PFSK-1 (cell line): ENCODE data around the gene SLC36A1.

Source experiments
- POLR2AphosphoS5 ChIP-seq: IDR thresholded peaks from 2 replicates; pipeline ENCODE4 v1.6.1; 2012; ENCODE audit warnings: low read depth, mild to moderate bottlenecking, control low read depth, low read length, moderate library complexity
- SIN3A ChIP-seq: IDR thresholded peaks from 2 replicates; pipeline ENCODE4 v1.6.1; 2012; ENCODE audit warnings: mild to moderate bottlenecking, low read length, moderate library complexity, borderline replicate concordance; ENCODE audit not compliant: insufficient read depth
- TAF1 ChIP-seq: IDR thresholded peaks from 2 replicates; pipeline ENCODE4 v1.6.1; 2012; ENCODE audit warnings: low read length, control low read depth, borderline replicate concordance; ENCODE audit not compliant: insufficient read depth
- TF ChIP-seq, protein P1 (sequence below), 2 experiments: IDR thresholded peaks; 2 replicates each; pipeline versions ENCODE4 v1.6.1 to v1.8.0; 2011 to 2012; ENCODE audit warnings: low read depth in 2 of 2, low read length in 2 of 2, control low read depth in 1 of 2, inconsistent platforms in 1 of 2, mild to moderate bottlenecking in 1 of 2, moderate library complexity in 1 of 2; ENCODE audit not compliant: insufficient read depth in 1 of 2

- TF ChIP-seq, protein P1, sequence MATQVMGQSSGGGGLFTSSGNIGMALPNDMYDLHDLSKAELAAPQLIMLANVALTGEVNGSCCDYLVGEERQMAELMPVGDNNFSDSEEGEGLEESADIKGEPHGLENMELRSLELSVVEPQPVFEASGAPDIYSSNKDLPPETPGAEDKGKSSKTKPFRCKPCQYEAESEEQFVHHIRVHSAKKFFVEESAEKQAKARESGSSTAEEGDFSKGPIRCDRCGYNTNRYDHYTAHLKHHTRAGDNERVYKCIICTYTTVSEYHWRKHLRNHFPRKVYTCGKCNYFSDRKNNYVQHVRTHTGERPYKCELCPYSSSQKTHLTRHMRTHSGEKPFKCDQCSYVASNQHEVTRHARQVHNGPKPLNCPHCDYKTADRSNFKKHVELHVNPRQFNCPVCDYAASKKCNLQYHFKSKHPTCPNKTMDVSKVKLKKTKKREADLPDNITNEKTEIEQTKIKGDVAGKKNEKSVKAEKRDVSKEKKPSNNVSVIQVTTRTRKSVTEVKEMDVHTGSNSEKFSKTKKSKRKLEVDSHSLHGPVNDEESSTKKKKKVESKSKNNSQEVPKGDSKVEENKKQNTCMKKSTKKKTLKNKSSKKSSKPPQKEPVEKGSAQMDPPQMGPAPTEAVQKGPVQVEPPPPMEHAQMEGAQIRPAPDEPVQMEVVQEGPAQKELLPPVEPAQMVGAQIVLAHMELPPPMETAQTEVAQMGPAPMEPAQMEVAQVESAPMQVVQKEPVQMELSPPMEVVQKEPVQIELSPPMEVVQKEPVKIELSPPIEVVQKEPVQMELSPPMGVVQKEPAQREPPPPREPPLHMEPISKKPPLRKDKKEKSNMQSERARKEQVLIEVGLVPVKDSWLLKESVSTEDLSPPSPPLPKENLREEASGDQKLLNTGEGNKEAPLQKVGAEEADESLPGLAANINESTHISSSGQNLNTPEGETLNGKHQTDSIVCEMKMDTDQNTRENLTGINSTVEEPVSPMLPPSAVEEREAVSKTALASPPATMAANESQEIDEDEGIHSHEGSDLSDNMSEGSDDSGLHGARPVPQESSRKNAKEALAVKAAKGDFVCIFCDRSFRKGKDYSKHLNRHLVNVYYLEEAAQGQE (IDR thresholded peaks at IDR 0.05; ENCODE audit: insufficient read depth in 1 of 2, low read depth in 2 of 2, low read length in 2 of 2): no peak
- TF ChIP-seq TAF1 (no peak), SIN3A (no peak), POLR2AphosphoS5 (no peak)
These were observed 28.0 kb downstream of the SLC36A1 start for GRCh38 chr5:151475388-151475787.
